Measurements from ENCODE around the gene PIMREG.

Gene PIMREG

DNA sequence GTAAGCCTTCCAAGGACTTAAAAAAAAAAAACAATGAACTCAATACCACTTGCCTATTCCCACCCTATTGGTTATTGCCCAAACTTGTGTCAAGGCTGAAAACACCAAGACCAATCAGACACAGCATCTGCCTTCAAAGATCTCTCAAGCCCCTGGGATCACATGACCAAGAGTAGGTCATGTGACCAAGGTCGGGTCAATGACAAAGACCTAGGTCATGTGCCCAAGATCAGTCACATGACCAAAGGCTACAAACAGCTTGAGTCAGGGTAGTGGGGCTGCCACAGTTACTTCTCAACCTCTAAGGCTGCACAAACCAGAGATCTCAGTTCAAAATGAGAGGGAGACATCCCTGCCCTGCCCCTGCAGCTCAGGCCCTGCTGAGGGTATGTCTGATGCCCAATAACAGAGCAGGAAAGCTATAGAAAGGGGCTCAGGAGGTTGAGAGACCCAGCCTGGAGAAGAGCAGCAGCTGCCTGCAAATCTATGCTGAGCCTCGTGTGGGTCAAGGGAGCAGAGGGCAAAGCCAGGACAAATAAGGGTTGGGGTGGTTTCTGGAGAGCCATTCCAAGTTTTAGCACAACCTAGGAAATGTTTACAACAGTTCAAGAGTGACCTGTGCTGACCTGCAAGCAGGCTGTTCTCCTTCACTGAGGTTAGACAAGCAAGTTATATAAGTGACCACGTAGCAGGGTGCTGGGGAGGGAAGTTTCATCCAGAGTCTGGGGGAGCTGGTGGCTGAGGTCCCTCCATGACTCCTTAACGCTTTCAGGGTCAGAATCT, 48.8 kb downstream of the PIMREG start:
- no peak overlapping the region for H3K27ac ChIP-seq (ENCODE audit: low read length)
- WGBS (ENCODE audit: insufficient coverage, insufficient read length), result no CpG with 5 or more reads among the region's 4 CpGs
- no peak for DNase-seq (ENCODE audit: low read depth, low spot score)
- H3K27me3 ChIP-seq (ENCODE audit: control insufficient read depth, insufficient read depth, low read length), result no peaks in the 10 kb centered on the region
- no peaks in the 10 kb centered on the region for H3K36me3 ChIP-seq (ENCODE audit: control insufficient read depth, insufficient read depth, low read length)
- peaks cover 12% of the 10 kb centered on the region for H3K4me1 ChIP-seq (ENCODE audit: control insufficient read depth, insufficient read depth, low read length)
- no peak overlapping the region for H3K4me3 ChIP-seq (ENCODE audit: low read length)
- H3K9me3 ChIP-seq (ENCODE audit: control insufficient read depth, insufficient read depth, low read length), result no peaks in the 10 kb centered on the region

- no peaks in the 10 kb centered on the region for H3K27me3 ChIP-seq (ENCODE audit: control insufficient read depth, insufficient read depth, low read length)
- H3K36me3 ChIP-seq (ENCODE audit: control insufficient read depth, insufficient read depth, low read length), result no peaks in the 10 kb centered on the region
- H3K4me1 ChIP-seq (ENCODE audit: control insufficient read depth, insufficient read depth, low read length), result peaks cover 12% of the 10 kb centered on the region
- no CpG with 5 or more reads among the region's 5 CpGs for WGBS (ENCODE audit: insufficient coverage, insufficient read length)
- no peak overlapping the region for H3K4me3 ChIP-seq (ENCODE audit: low read length)
- DNase-seq (ENCODE audit: low read depth, low spot score), result no peak
- H3K9me3 ChIP-seq (ENCODE audit: control insufficient read depth, insufficient read depth, low read length), result no peaks in the 10 kb centered on the region
- no peak overlapping the region for H3K27ac ChIP-seq (ENCODE audit: low read length)
These were observed 50.1 kb downstream of the PIMREG start for GRCh38 chr17:6494239-6494941.

DNA sequence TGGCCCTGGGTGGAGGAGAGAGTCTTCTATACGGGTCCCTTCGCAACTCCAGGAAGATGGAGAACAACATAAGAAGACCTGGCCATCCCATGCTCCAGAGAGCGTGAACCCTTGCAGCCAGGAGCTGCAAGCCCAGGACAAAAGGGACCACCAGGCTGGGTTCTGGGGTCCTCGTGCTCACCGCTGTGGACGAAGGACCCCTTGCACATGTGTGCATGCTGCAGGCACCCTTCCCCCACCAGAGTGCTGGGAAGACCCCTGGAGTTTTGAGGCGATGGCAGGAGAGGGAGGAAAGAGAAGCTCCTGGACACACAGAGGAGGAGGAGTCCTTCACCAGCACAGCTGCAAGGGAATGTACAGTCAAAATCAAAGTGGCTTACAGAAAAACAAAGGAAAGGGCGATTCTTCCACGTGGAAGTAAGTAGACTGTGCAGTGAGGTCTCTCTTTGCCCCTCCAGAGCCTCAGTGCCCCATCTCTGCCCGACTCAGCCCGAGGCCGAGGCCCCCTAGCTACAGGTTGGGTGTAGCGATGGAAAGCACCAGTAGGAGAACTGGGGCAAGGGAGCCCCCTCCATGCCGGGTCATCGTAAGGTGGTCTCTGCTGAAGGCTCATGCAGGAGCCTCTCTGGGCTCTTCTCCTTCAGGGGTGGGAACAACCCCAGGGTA, 51.3 kb downstream of the PIMREG start:
- Histone ChIP-seq H3K4me3 (ENCODE audit: low read length) (no peak overlapping the region; the same call in 1 of the 2 replicates), H3K36me3 (ENCODE audit: control insufficient read depth, insufficient read depth, low read length) (no peaks in the 10 kb centered on the region), H3K9me3 (ENCODE audit: control insufficient read depth, insufficient read depth, low read length) (no peaks in the 10 kb centered on the region), H3K27me3 (ENCODE audit: control insufficient read depth, insufficient read depth, low read length) (no peaks in the 10 kb centered on the region), H3K27ac (ENCODE audit: low read length) (no peak overlapping the region), H3K4me1 (ENCODE audit: control insufficient read depth, insufficient read depth, low read length) (peaks cover 12% of the 10 kb centered on the region)
- no CpG with 5 or more reads among the region's 15 CpGs for WGBS (ENCODE audit: insufficient coverage, insufficient read length)
- DNase-seq (ENCODE audit: low read depth, low spot score), result no peak

GRCh38 chr17:6496116-6496481, 51.8 kb downstream of the PIMREG start:
- H3K27ac ChIP-seq (ENCODE audit: low read length), result no peak overlapping the region
- peak; percentile 84 for DNase-seq (ENCODE audit: low read depth, low spot score)
- H3K4me1 ChIP-seq (ENCODE audit: control insufficient read depth, insufficient read depth, low read length), result peaks cover 12% of the 10 kb centered on the region
- H3K27me3 ChIP-seq (ENCODE audit: control insufficient read depth, insufficient read depth, low read length), result no peaks in the 10 kb centered on the region
- H3K9me3 ChIP-seq (ENCODE audit: control insufficient read depth, insufficient read depth, low read length), result no peaks in the 10 kb centered on the region
- WGBS (ENCODE audit: insufficient coverage, insufficient read length), result no CpG with 5 or more reads among the region's 8 CpGs
- H3K36me3 ChIP-seq (ENCODE audit: control insufficient read depth, insufficient read depth, low read length), result no peaks in the 10 kb centered on the region
- no peak overlapping the region; the same call in 1 of the 2 replicates for H3K4me3 ChIP-seq (ENCODE audit: low read length)

GRCh38 chr17:6496640-6497441, 52.6 kb downstream of the PIMREG start:
- no peak for DNase-seq (ENCODE audit: low read depth, low spot score)
- WGBS (ENCODE audit: insufficient coverage, insufficient read length), result no CpG with 5 or more reads among the region's 15 CpGs
- Histone ChIP-seq H3K36me3 (ENCODE audit: control insufficient read depth, insufficient read depth, low read length) (no peaks in the 10 kb centered on the region), H3K27me3 (ENCODE audit: control insufficient read depth, insufficient read depth, low read length) (no peaks in the 10 kb centered on the region), H3K4me3 (ENCODE audit: low read length) (no peak overlapping the region), H3K4me1 (ENCODE audit: control insufficient read depth, insufficient read depth, low read length) (peaks cover 12% of the 10 kb centered on the region), H3K27ac (ENCODE audit: low read length) (no peak overlapping the region), H3K9me3 (ENCODE audit: control insufficient read depth, insufficient read depth, low read length) (no peaks in the 10 kb centered on the region)

DNA sequence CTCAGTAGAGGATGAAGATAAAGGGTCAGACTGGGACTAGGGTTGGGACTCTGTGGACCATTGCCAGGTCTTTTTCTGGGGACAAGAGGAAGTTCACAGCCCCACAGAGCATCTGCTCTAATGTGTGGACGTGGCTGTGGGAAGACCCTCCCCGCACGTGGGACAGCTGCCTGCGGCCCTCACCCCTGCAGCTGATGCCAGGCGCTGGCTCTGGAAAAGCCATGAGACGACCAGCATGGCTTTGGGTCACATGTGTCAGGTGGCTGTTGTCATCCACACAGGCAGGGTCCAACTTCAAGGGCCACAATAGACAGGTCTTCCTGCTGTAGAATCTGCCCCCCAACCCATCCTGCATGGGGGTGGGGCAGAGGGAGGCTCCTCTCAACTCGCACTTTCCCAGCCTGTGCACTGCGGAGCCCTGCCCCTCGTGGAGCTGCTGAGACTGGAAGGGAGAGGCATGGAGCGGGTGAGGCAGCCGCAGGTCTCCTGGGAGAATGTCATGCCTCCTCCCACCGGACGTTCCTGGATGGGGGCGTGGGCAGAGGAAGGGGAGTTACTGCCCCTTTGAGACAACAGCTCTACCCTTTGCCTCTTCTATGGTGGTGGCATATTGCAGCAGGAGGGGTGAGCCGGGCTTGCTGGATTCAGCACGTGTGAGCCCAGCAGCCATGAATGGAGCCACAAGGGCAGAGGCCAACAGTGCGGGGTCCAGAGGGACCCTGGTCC, 53.4 kb downstream of the PIMREG start:
- no peak for DNase-seq (ENCODE audit: low read depth, low spot score)
- Histone ChIP-seq H3K27ac (ENCODE audit: low read length) (no peak overlapping the region), H3K4me1 (ENCODE audit: control insufficient read depth, insufficient read depth, low read length) (peaks cover 12% of the 10 kb centered on the region), H3K4me3 (ENCODE audit: low read length) (no peak overlapping the region), H3K27me3 (ENCODE audit: control insufficient read depth, insufficient read depth, low read length) (no peaks in the 10 kb centered on the region), H3K9me3 (ENCODE audit: control insufficient read depth, insufficient read depth, low read length) (peaks cover under 1% of the 10 kb centered on the region; the same call in 1 of the 2 replicates), H3K36me3 (ENCODE audit: control insufficient read depth, insufficient read depth, low read length) (no peaks in the 10 kb centered on the region)
- WGBS (ENCODE audit: insufficient coverage, insufficient read length), result no CpG with 5 or more reads among the region's 17 CpGs

DNA sequence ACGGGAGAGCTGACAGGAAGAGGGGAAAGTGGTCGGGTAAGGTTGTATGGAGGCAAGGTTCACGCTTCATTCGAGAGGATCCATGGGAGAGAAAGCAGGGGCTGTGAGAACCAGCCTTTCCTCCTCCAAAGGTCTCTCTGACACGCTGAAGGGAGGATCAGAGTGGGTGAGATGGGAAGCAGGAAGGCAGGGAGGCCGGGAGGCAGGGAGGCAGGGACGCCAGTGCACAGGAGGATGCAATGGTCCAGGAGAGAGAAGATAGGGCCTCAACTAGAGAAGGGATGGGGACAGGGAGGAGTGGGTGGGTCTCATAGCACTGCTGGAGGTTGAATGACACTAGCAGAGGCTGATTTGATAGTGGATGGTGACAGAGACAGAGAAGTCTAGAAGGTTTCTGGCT, 54.1 kb downstream of the PIMREG start:
- Histone ChIP-seq H3K9me3 (ENCODE audit: control insufficient read depth, insufficient read depth, low read length) (peaks cover 2% of the 10 kb centered on the region; the same call in 1 of the 2 replicates), H3K27ac (ENCODE audit: low read length) (no peak overlapping the region), H3K4me1 (ENCODE audit: control insufficient read depth, insufficient read depth, low read length) (peaks cover 12% of the 10 kb centered on the region), H3K36me3 (ENCODE audit: control insufficient read depth, insufficient read depth, low read length) (no peaks in the 10 kb centered on the region), H3K4me3 (ENCODE audit: low read length) (no peak overlapping the region), H3K27me3 (ENCODE audit: control insufficient read depth, insufficient read depth, low read length) (no peaks in the 10 kb centered on the region)
- no CpG with 5 or more reads among the region's 7 CpGs for WGBS (ENCODE audit: insufficient coverage, insufficient read length)
- no peak for DNase-seq (ENCODE audit: low read depth, low spot score)

GRCh38 chr17:6498901-6499540, 54.8 kb downstream of the PIMREG start:
- Histone ChIP-seq H3K4me1 (ENCODE audit: control insufficient read depth, insufficient read depth, low read length) (peaks cover 12% of the 10 kb centered on the region), H3K27me3 (ENCODE audit: control insufficient read depth, insufficient read depth, low read length) (no peaks in the 10 kb centered on the region), H3K36me3 (ENCODE audit: control insufficient read depth, insufficient read depth, low read length) (no peaks in the 10 kb centered on the region), H3K4me3 (ENCODE audit: low read length) (no peak overlapping the region), H3K27ac (ENCODE audit: low read length) (no peak overlapping the region), H3K9me3 (ENCODE audit: control insufficient read depth, insufficient read depth, low read length) (peaks cover 2% of the 10 kb centered on the region; the same call in 1 of the 2 replicates)
- DNase-seq (ENCODE audit: low read depth, low spot score), result no peak
- WGBS (ENCODE audit: insufficient coverage, insufficient read length), result no CpG with 5 or more reads among the region's 10 CpGs
